Fibroblast of lung (primary cell): ENCODE measurements around the gene CRMP1.

Source experiments
- CTCF ChIP-seq, 2 donors: IDR thresholded peaks in 1 of 2; conservative IDR thresholded peaks in 1 of 2; 1 replicate in 1 of 2; 2 replicates in 1 of 2; pipeline ENCODE4 v1.5.1; 2011 to 2012; ENCODE audit warnings: low read length in 2 of 2, control low read depth in 1 of 2, inconsistent platforms in 1 of 2, low read depth in 1 of 2, mild to moderate bottlenecking in 1 of 2
- EZH2 ChIP-seq: IDR thresholded peaks from 2 replicates; pipeline ENCODE4 v1.5.1; 2012; ENCODE audit warnings: low read length, control low read depth, mild to moderate bottlenecking; ENCODE audit errors: missing control alignments

- TF ChIP-seq CTCF (conservative IDR thresholded peaks at IDR 0.05 in 1 of 2, IDR thresholded peaks at IDR 0.05 in 1 of 2; ENCODE audit: low read depth in 1 of 2, low read length in 2 of 2) = no peak
- no peak for TF ChIP-seq EZH2
These were observed 35.4 kb upstream of the CRMP1 start for GRCh38 chr4:5928274-5928673.
